ENCODE data around the gene SERGEF.

DNA sequence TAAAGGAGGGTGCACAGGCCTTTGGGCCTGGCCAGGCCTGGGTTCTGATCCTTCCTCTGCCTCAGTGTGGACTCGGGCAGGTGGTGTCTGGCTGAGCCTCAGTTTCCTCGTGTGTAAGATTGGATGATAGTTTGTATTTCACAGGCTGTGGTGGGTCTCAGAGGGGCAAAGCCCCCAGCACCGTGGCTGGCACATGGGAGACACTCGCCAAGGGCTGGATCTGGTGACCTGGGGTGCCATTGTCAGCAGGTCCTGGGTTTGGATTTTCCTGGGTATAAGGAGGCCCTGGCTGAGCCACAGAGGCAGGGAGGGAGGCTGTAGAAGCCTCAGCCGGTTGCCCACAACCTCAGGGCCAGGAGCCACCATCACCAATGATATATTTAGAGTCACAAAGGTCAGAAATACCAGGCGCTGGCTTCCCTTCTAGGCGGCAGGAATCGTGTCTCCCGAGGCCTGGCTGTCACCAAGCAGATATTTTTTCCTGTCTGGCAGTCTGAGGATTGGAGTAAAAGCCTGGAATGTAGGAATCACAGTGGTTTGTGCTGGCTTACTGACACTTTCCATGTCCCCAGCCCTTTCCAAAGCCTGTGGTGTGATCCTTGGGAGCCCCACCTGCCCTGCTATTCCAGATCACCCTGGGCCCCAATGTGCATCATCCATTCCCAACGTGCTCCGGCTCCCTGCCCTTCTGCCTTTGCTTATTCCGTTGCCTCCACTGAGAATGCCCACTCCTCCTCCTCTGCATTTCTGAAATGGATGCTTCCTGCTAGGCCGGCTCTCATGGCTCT lies 262.6 kb downstream of the SERGEF start:
- TF ChIP-seq, protein P1, sequence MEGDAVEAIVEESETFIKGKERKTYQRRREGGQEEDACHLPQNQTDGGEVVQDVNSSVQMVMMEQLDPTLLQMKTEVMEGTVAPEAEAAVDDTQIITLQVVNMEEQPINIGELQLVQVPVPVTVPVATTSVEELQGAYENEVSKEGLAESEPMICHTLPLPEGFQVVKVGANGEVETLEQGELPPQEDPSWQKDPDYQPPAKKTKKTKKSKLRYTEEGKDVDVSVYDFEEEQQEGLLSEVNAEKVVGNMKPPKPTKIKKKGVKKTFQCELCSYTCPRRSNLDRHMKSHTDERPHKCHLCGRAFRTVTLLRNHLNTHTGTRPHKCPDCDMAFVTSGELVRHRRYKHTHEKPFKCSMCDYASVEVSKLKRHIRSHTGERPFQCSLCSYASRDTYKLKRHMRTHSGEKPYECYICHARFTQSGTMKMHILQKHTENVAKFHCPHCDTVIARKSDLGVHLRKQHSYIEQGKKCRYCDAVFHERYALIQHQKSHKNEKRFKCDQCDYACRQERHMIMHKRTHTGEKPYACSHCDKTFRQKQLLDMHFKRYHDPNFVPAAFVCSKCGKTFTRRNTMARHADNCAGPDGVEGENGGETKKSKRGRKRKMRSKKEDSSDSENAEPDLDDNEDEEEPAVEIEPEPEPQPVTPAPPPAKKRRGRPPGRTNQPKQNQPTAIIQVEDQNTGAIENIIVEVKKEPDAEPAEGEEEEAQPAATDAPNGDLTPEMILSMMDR (conservative IDR thresholded peaks at IDR 0.05) = no peak
- TF ChIP-seq ZFX (IDR thresholded peaks at IDR 0.05) = no peak
